ENCODE measurements around the gene FASLG.

The FASLG gene

DNA sequence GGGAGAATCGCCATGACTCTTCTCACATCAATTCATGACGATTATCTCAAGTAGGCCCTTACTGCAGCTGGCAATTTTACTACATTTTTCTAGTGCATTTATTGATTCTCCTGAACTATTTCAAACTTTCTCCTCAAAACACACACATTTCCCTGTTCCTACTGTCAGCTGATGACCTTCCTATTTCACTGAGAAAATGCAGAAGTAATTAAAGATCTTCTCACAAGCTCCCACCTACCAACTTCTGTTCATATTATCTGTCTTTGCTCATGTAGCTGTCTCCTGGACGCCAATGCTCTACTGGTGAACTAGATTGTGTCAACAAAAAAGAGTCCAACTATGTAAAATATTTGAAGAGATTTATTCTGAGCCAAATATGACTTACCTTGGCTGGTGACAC is 36.4 kb upstream of the FASLG start:
- no peak for DNase-seq (ENCODE audit: low read depth)
- H3K4me3 ChIP-seq (replicated peaks; ENCODE audit: low read depth, low read length): no peak overlapping the region
- TF ChIP-seq, protein P1, sequence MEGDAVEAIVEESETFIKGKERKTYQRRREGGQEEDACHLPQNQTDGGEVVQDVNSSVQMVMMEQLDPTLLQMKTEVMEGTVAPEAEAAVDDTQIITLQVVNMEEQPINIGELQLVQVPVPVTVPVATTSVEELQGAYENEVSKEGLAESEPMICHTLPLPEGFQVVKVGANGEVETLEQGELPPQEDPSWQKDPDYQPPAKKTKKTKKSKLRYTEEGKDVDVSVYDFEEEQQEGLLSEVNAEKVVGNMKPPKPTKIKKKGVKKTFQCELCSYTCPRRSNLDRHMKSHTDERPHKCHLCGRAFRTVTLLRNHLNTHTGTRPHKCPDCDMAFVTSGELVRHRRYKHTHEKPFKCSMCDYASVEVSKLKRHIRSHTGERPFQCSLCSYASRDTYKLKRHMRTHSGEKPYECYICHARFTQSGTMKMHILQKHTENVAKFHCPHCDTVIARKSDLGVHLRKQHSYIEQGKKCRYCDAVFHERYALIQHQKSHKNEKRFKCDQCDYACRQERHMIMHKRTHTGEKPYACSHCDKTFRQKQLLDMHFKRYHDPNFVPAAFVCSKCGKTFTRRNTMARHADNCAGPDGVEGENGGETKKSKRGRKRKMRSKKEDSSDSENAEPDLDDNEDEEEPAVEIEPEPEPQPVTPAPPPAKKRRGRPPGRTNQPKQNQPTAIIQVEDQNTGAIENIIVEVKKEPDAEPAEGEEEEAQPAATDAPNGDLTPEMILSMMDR (IDR thresholded peaks at IDR 0.05; ENCODE audit: low read length, missing control alignments): no peak

- H3K4me3 ChIP-seq (replicated peaks; ENCODE audit: low read depth, low read length): no peak overlapping the region
- TF ChIP-seq, protein P1 (IDR thresholded peaks at IDR 0.05; ENCODE audit: low read length, missing control alignments): no peak
- no peak for DNase-seq (ENCODE audit: low read depth)
Measured at GRCh38 chr1:172623748-172624147, 35.2 kb upstream of the FASLG start.

DNA sequence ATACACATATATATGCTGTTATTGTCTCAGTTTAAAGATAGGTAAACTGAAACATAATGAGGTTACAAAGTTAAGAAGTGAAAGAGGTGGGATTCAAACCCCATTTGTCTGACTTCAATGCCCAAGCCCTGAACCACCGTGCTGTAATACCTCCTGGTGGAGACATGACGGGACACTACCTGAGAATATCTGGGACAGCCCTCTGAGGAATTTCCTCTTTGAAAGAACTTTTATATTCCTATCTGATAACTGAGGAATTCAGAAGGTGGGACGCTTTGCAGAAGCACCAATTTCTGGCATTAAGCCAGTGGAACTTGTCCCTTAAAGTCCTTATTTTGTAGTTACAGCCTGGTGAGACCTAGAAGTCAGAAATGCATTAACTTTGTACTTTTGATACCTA is 32.1 kb upstream of the FASLG start:
- H3K4me3 ChIP-seq (replicated peaks; ENCODE audit: low read depth, low read length): no peak overlapping the region
- TF ChIP-seq, protein P1 (IDR thresholded peaks at IDR 0.05; ENCODE audit: low read length, missing control alignments): no peak
- no peak for DNase-seq (ENCODE audit: low read depth)

- TF ChIP-seq, protein P1 (IDR thresholded peaks at IDR 0.05; ENCODE audit: low read length, missing control alignments): no peak
- DNase-seq (ENCODE audit: low read depth): no peak
Measured at GRCh38 chr1:172627702-172628101, 31.2 kb upstream of the FASLG start.

DNA sequence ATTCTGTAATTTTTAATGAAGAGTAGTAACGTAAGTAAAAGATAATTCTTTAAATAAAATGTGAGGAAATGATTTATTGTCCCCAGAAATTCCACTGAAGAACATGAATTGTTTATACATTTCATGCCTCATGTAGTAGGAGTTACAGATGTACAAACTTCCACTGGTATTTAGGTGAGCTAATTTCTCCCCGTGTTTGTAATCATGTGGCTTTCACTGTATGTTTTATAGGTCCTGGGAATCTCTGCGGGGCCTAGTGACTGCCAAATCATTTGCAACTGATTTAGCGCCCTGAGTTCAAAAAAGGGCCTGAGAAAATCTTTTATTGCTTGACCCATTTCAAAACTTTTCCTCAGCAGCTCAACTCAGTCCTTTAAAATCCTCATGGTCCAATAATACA is 30.5 kb upstream of the FASLG start:
- no peak overlapping the region for H3K4me3 ChIP-seq (replicated peaks; ENCODE audit: low read depth, low read length)
- TF ChIP-seq, protein P1 (IDR thresholded peaks at IDR 0.05; ENCODE audit: low read length, missing control alignments): no peak
- no peak for DNase-seq (ENCODE audit: low read depth)

More at GRCh38 chr1:172627702-172628101, 31.2 kb upstream of the FASLG start:
- H3K4me3 ChIP-seq (replicated peaks; ENCODE audit: low read depth, low read length): no peak overlapping the region

- no peak for DNase-seq (ENCODE audit: low read depth)
- TF ChIP-seq, protein P1 (IDR thresholded peaks at IDR 0.05; ENCODE audit: low read length, missing control alignments): no peak
Measured at GRCh38 chr1:172629170-172629569, 29.7 kb upstream of the FASLG start.

GRCh38 chr1:172629638-172630037 is 29.3 kb upstream of the FASLG start:
- DNase-seq (ENCODE audit: low read depth): no peak
- no peak overlapping the region for H3K4me3 ChIP-seq (replicated peaks; ENCODE audit: low read depth, low read length)
- TF ChIP-seq, protein P1 (IDR thresholded peaks at IDR 0.05; ENCODE audit: low read length, missing control alignments): no peak

More at GRCh38 chr1:172629170-172629569, 29.7 kb upstream of the FASLG start:
- no peak overlapping the region for H3K4me3 ChIP-seq (replicated peaks; ENCODE audit: low read depth, low read length)

Measured in fibroblast of pulmonary artery (primary cell).